HepG2 (cell line): ENCODE results near the gene ADAT3. TPM values are rescaled to one million over a fixed set of nuclear protein-coding genes. Genes with fewer than 3 reads are reported as not detected.

Experiments
- CBFB ChIP-seq: sonication (generic); formaldehyde crosslinking; IDR thresholded peaks from 2 replicates; pipeline ENCODE4 v1.4.0; 2020; ENCODE audit warnings: missing genetic modification reagents
- HNRNPUL1 ChIP-seq: fragments of 200-400 bp; formaldehyde crosslinking; IDR thresholded peaks from 2 replicates; pipeline ENCODE4 v1.6.1; 2017; ENCODE audit warnings: low read depth, mild to moderate bottlenecking, low read length, moderate library complexity
- HOXD1 ChIP-seq: sonication (generic); formaldehyde crosslinking; IDR thresholded peaks from 2 replicates; pipeline ENCODE4 v1.5.0; 2020; ENCODE audit warnings: missing genetic modification reagents
- NONO ChIP-seq, 2 experiments: fragments of 450-650 bp in 1 of 2; sonication (generic) in 1 of 2; formaldehyde crosslinking in 1 of 2; IDR thresholded peaks in 1 of 2; conservative IDR thresholded peaks in 1 of 2; 2 replicates each; pipeline versions ENCODE4 v1.6.1 to v1.8.0; 2017 to 2022; ENCODE audit warnings: mild to moderate bottlenecking in 1 of 2, missing genetic modification reagents in 1 of 2, moderate library complexity in 1 of 2
- TOPORS ChIP-seq: sonication (generic); formaldehyde crosslinking; IDR thresholded peaks from 2 replicates; pipeline ENCODE4 v1.8.0; 2023; ENCODE audit warnings: mild to moderate bottlenecking, missing genetic modification reagents
- YY1 ChIP-seq: IDR thresholded peaks from 2 replicates; pipeline ENCODE4 v1.6.1; 2011; ENCODE audit warnings: low read length, low read depth, moderate library complexity, mild to moderate bottlenecking; ENCODE audit not compliant: insufficient read depth, insufficient replicate concordance
- ZMYM3 ChIP-seq: sonication (generic); formaldehyde crosslinking; IDR thresholded peaks from 2 replicates; pipeline ENCODE4 v1.5.1; 2020; ENCODE audit warnings: mild to moderate bottlenecking, missing genetic modification reagents
- ZNF598 ChIP-seq: sonication (generic); formaldehyde crosslinking; IDR thresholded peaks from 2 replicates; pipeline ENCODE4 v1.5.1; 2020; ENCODE audit warnings: mild to moderate bottlenecking, missing genetic modification reagents, borderline replicate concordance
- ZNF607 ChIP-seq: sonication (generic); formaldehyde crosslinking; IDR thresholded peaks from 2 replicates; pipeline ENCODE4 v1.5.1; 2020; ENCODE audit warnings: missing genetic modification reagents, mild to moderate bottlenecking, borderline replicate concordance
- ZNF883 ChIP-seq: sonication (generic); formaldehyde crosslinking; IDR thresholded peaks from 2 replicates; pipeline ENCODE4 v1.5.1; 2020; ENCODE audit warnings: mild to moderate bottlenecking, missing genetic modification reagents; ENCODE audit errors: not compliant biosample characterization
- ZSCAN29 ChIP-seq: sonication (generic); formaldehyde crosslinking; conservative IDR thresholded peaks from 2 replicates; pipeline ENCODE4 v1.4.0; 2020; ENCODE audit warnings: mild to moderate bottlenecking, missing genetic modification reagents
- polyA plus RNA-seq, 8 experiments: library from polyadenylated mRNA; depleted of rRNA in 3 of 8; stranded (reverse) in 7 of 8; unstranded in 1 of 8; fragments of >200 nt; fragmentation: Illumina TruSeq in 4 of 8; extraction: Trizol in 4 of 8; gene quantifications; 2 replicates each; pipeline versions ENCODE4 v1.2.1 to v1.2.3, GENCODE V29; 2011 to 2016; ENCODE audit warnings: low read depth in 4 of 8, missing spikeins in 1 of 8, mixed read lengths in 1 of 8; ENCODE audit not compliant: insufficient read depth in 1 of 8
- total RNA-seq, 5 experiments: library from RNA; depleted of rRNA; stranded (reverse); fragments of >200 nt; fragmentation: Illumina TruSeq; extraction: Trizol; gene quantifications; 2 replicates each; pipeline ENCODE4 v1.2.3, GENCODE V29; 2016; ENCODE audit warnings: low read depth in 1 of 5
- TF ChIP-seq, protein P1 (sequence below): sonication (generic); formaldehyde crosslinking; IDR thresholded peaks from 2 replicates; pipeline ENCODE4 v1.4.0; 2020; ENCODE audit warnings: missing genetic modification reagents
- TF ChIP-seq, protein P2 (sequence below): sonication (generic); formaldehyde crosslinking; conservative IDR thresholded peaks from 2 replicates; pipeline ENCODE4 v1.4.0; 2020; ENCODE audit warnings: mild to moderate bottlenecking, missing genetic modification reagents, moderate library complexity
- TF ChIP-seq, protein P3 (sequence below): sonication (generic); formaldehyde crosslinking; IDR thresholded peaks from 2 replicates; pipeline ENCODE4 v1.8.1; 2023; ENCODE audit warnings: mild to moderate bottlenecking, inconsistent platforms, moderate library complexity, missing genetic modification reagents, borderline replicate concordance
- TF ChIP-seq, protein P4 (sequence below): sonication (generic); formaldehyde crosslinking; IDR thresholded peaks from 2 replicates; pipeline ENCODE4 v1.4.0; 2020; ENCODE audit warnings: missing genetic modification reagents
- TF ChIP-seq, protein P5 (sequence below): IDR thresholded peaks from 2 replicates; pipeline ENCODE4 v1.6.1; 2016; ENCODE audit warnings: low read depth
- TF ChIP-seq, protein P6 (sequence below): sonication (generic); formaldehyde crosslinking; conservative IDR thresholded peaks from 2 replicates; pipeline ENCODE4 v1.8.0; 2022; ENCODE audit warnings: missing genetic modification reagents

ADAT3 gene
- total and polyA plus RNA-seq, 2 of the 13 experiments (the other 11 are each of a cell fraction or from before 2014, with no cell fraction given) = 0.95 to 3.5 TPM

DNA sequence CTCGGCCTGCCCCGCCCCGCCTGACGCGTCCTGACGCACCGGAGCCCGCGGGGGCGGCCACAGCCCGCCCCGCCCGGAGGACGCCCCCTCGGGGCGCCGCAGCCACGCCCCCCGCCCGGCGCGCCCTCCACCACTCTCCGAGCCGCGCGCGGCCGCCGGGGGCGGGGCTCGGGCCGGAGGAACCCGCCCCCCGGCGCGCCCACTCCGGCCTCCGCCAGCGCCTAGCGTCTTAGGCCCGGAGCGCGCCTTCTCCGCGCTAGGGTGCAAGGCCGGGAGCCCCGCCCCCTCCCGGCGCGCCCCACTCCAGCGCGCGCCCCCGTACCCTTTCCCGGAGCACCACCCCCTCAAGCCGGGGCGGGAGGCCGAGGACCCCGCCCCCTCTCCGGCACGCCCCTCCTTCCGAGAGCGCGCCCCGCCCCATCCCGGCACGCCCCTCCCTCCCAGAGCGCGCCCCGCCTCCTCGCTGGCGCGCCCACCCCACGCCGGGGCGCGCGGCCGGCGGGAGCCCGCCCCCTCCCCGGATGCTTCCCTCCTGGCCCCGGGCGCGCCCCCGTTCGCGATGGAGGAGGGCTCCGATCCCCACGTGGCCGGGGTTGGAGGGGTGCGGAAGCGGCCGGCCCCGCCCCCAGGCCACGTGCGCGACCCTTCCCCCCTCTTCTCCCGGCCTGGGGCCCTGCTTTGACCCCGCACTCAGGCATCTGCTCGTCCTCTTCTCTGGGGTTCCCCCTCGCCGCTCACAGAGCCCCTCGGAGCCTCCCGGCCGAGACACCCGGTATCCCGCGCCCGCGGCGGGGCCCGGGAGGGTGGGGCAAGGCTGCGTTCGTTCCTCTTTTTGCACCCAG lies 41.3 kb upstream of the ADAT3 start (continued):
- TF ChIP-seq TOPORS (CRISPR knock-in tag) = no peak; the same call in 1 of the 2 replicates
- TF ChIP-seq NONO (IDR thresholded peaks at IDR 0.05) = no peak
- peak; percentile 76; the same call in 1 of the 2 replicates for TF ChIP-seq NONO (CRISPR knock-in tag; conservative IDR thresholded peaks at IDR 0.05)
- TF ChIP-seq ZNF598 = no peak
- TF ChIP-seq ZMYM3 (CRISPR knock-in tag) = no peak
- no peak for TF ChIP-seq ZSCAN29 (CRISPR knock-in tag)
- TF ChIP-seq, protein P1, sequence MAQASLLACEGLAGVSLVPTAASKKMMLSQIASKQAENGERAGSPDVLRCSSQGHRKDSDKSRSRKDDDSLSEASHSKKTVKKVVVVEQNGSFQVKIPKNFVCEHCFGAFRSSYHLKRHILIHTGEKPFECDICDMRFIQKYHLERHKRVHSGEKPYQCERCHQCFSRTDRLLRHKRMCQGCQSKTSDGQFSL (CRISPR knock-in tag) = 0 out of 2 replicates have a peak, but pooled peaks have one; percentile 2
- TF ChIP-seq, protein P2, sequence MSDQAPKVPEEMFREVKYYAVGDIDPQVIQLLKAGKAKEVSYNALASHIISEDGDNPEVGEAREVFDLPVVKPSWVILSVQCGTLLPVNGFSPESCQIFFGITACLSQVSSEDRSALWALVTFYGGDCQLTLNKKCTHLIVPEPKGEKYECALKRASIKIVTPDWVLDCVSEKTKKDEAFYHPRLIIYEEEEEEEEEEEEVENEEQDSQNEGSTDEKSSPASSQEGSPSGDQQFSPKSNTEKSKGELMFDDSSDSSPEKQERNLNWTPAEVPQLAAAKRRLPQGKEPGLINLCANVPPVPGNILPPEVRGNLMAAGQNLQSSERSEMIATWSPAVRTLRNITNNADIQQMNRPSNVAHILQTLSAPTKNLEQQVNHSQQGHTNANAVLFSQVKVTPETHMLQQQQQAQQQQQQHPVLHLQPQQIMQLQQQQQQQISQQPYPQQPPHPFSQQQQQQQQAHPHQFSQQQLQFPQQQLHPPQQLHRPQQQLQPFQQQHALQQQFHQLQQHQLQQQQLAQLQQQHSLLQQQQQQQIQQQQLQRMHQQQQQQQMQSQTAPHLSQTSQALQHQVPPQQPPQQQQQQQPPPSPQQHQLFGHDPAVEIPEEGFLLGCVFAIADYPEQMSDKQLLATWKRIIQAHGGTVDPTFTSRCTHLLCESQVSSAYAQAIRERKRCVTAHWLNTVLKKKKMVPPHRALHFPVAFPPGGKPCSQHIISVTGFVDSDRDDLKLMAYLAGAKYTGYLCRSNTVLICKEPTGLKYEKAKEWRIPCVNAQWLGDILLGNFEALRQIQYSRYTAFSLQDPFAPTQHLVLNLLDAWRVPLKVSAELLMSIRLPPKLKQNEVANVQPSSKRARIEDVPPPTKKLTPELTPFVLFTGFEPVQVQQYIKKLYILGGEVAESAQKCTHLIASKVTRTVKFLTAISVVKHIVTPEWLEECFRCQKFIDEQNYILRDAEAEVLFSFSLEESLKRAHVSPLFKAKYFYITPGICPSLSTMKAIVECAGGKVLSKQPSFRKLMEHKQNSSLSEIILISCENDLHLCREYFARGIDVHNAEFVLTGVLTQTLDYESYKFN (CRISPR knock-in tag) = no peak; the same call in 1 of the 2 replicates
- peak; percentile 64; the same call in 1 of the 2 replicates for TF ChIP-seq CBFB (CRISPR knock-in tag)
- TF ChIP-seq HNRNPUL1 = no peak
- no peak for TF ChIP-seq ZNF883 (CRISPR knock-in tag)
- TF ChIP-seq, protein P3, sequence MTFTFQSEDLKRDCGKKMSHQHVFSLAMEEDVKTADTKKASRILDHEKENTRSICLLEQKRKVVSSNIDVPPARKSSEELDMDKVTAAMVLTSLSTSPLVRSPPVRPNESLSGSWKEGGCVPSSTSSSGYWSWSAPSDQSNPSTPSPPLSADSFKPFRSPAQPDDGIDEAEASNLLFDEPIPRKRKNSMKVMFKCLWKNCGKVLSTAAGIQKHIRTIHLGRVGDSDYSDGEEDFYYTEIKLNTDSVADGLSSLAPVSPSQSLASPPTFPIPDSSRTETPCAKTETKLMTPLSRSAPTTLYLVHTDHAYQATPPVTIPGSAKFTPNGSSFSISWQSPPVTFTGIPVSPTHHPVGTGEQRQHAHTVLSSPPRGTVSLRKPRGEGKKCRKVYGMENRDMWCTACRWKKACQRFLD (CRISPR knock-in tag) = no peak; the same call in 1 of the 2 replicates
- no peak; the same call in 1 of the 2 replicates for TF ChIP-seq ZNF607 (CRISPR knock-in tag)
- TF ChIP-seq, protein P4, sequence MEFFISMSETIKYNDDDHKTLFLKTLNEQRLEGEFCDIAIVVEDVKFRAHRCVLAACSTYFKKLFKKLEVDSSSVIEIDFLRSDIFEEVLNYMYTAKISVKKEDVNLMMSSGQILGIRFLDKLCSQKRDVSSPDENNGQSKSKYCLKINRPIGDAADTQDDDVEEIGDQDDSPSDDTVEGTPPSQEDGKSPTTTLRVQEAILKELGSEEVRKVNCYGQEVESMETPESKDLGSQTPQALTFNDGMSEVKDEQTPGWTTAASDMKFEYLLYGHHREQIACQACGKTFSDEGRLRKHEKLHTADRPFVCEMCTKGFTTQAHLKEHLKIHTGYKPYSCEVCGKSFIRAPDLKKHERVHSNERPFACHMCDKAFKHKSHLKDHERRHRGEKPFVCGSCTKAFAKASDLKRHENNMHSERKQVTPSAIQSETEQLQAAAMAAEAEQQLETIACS = peak; percentile 88
- TF ChIP-seq HOXD1 = 0 out of 2 replicates have a peak, but pooled peaks have one; percentile 50
- TF ChIP-seq, protein P5, sequence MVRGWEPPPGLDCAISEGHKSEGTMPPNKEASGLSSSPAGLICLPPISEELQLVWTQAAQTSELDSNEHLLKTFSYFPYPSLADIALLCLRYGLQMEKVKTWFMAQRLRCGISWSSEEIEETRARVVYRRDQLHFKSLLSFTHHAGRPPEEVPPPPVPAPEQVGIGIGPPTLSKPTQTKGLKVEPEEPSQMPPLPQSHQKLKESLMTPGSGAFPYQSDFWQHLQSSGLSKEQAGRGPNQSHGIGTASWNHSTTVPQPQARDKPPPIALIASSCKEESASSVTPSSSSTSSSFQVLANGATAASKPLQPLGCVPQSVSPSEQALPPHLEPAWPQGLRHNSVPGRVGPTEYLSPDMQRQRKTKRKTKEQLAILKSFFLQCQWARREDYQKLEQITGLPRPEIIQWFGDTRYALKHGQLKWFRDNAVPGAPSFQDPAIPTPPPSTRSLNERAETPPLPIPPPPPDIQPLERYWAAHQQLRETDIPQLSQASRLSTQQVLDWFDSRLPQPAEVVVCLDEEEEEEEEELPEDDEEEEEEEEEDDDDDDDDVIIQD (CRISPR knock-in tag) = no peak
- TF ChIP-seq, protein P6, sequence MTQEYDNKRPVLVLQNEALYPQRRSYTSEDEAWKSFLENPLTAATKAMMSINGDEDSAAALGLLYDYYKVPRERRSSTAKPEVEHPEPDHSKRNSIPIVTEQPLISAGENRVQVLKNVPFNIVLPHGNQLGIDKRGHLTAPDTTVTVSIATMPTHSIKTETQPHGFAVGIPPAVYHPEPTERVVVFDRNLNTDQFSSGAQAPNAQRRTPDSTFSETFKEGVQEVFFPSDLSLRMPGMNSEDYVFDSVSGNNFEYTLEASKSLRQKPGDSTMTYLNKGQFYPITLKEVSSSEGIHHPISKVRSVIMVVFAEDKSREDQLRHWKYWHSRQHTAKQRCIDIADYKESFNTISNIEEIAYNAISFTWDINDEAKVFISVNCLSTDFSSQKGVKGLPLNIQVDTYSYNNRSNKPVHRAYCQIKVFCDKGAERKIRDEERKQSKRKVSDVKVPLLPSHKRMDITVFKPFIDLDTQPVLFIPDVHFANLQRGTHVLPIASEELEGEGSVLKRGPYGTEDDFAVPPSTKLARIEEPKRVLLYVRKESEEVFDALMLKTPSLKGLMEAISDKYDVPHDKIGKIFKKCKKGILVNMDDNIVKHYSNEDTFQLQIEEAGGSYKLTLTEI (CRISPR knock-in tag) = no peak
- TF ChIP-seq YY1 = peak; percentile 58
